ENCODE measurements around the gene USP54. TPM values are rescaled to one million over a fixed set of nuclear protein-coding genes. Genes with fewer than 3 reads are reported as not detected.

The USP54 gene
- total and polyA plus RNA-seq, 9 donors: 8.0 to 72.7 (median 32.0) TPM

DNA sequence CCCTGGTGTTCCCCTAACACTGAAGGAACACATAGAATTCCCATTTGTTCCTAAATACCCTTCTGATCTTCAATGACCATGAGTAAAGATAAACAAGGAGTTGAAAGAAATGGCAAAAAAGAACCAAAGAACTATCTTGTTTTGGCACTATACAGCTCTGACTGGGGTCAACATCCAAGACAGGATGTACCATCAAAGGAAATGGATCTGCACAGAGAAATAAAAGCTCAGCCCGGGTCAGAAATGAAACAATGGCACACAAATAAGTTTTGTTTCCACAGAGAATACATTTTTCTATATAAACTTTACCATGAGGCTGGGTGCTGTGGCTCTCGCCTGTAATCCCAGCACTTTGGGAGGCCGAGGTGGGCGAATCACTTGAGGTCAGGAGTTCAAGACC lies 18.0 kb upstream of the USP54 start:
- intact Hi-C loops (cut with DNase I): no loop called here
- no peak for DNase-seq
- Histone ChIP-seq H3K36me3 (no peaks in the 10 kb centered on the region), H3K4me1 (ENCODE audit: insufficient read depth) (no peaks in the 10 kb centered on the region), H3K4me3 (no peak overlapping the region), H3K27me3 (no peaks in the 10 kb centered on the region), H3K27ac (no peak overlapping the region), H3K9me3 (no peaks in the 10 kb centered on the region)
- 83 to 93% (median 90%) methylated on average over 4 of the region's 4 CpGs for WGBS, 3 donors
- TF ChIP-seq EP300 (IDR thresholded peaks at IDR 0.05) (no peak), POLR2A (IDR thresholded peaks at IDR 0.05) (no peak)
- TF ChIP-seq, protein P1, sequence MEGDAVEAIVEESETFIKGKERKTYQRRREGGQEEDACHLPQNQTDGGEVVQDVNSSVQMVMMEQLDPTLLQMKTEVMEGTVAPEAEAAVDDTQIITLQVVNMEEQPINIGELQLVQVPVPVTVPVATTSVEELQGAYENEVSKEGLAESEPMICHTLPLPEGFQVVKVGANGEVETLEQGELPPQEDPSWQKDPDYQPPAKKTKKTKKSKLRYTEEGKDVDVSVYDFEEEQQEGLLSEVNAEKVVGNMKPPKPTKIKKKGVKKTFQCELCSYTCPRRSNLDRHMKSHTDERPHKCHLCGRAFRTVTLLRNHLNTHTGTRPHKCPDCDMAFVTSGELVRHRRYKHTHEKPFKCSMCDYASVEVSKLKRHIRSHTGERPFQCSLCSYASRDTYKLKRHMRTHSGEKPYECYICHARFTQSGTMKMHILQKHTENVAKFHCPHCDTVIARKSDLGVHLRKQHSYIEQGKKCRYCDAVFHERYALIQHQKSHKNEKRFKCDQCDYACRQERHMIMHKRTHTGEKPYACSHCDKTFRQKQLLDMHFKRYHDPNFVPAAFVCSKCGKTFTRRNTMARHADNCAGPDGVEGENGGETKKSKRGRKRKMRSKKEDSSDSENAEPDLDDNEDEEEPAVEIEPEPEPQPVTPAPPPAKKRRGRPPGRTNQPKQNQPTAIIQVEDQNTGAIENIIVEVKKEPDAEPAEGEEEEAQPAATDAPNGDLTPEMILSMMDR (IDR thresholded peaks at IDR 0.05): no peak

DNA sequence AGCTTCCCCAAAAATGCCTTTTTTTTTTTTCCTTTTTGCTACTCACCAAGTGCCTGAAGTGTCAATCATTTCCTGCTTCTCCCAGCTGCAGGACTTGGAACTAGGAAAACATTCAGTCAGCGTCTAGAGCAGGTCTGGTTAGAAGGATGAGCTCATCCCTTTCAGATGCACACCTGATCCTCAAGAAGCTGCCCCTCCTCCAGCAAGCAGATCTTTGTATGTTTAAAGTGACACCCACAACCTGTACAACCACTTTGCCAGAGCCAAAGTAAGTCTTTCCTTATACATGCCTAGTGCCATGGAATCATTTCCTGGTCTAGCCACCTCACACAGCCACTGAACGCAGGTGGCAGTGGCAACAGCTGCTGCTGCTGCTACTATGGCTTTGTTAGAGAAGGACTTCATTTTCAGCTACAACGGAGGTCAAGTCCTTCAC lies 10.4 kb upstream of the USP54 start:
- Histone ChIP-seq H3K9me3 (no peaks in the 10 kb centered on the region), H3K36me3 (no peaks in the 10 kb centered on the region), H3K4me1 (ENCODE audit: insufficient read depth) (no peaks in the 10 kb centered on the region), H3K4me3 (no peak overlapping the region), H3K27ac (no peak overlapping the region), H3K27me3 (no peaks in the 10 kb centered on the region)
- intact Hi-C loops (cut with DNase I): no loop called here
- 68 to 81% (median 72%) methylated on average over 3 of the region's 3 CpGs for WGBS, 3 donors
- TF ChIP-seq EP300 (IDR thresholded peaks at IDR 0.05) (no peak), POLR2A (IDR thresholded peaks at IDR 0.05) (no peak)
- TF ChIP-seq, protein P1 (IDR thresholded peaks at IDR 0.05): no peak
- DNase-seq: no peak

DNA sequence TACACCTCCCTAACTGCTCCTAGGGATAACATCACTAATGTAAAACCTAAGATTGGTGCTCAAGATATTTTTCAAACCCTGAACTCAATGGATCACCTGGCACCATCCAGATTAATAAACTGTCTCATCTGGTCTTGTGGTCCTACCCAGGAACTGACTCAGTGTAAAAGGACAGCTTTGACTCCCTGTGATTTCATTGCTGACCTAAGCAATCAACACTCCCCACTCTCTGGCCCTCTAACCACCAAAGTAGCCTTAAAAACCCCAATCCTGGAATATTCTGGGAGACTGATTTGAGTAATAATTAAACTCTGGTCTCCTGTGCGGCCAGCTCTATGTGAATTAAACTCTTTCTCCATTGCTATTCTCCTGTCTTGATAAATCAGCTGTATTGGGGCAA lies 6.2 kb upstream of the USP54 start:
- H3K4me3 ChIP-seq: no peak overlapping the region
- intact Hi-C loops (cut with DNase I): no loop called here
- no peak for TF ChIP-seq POLR2A (IDR thresholded peaks at IDR 0.05)
- TF ChIP-seq, protein P1 (IDR thresholded peaks at IDR 0.05): no peak
- no peak for TF ChIP-seq EP300 (IDR thresholded peaks at IDR 0.05)
- H3K27me3 ChIP-seq: no peaks in the 10 kb centered on the region
- no peak overlapping the region for H3K27ac ChIP-seq
- no peaks in the 10 kb centered on the region for H3K36me3 ChIP-seq
- no peaks in the 10 kb centered on the region for H3K9me3 ChIP-seq
- 97 to 100% (median 98%) methylated on average over 1 of the region's 1 CpG for WGBS, 3 donors
- H3K4me1 ChIP-seq (ENCODE audit: insufficient read depth): no peaks in the 10 kb centered on the region
- DNase-seq: no peak

DNA sequence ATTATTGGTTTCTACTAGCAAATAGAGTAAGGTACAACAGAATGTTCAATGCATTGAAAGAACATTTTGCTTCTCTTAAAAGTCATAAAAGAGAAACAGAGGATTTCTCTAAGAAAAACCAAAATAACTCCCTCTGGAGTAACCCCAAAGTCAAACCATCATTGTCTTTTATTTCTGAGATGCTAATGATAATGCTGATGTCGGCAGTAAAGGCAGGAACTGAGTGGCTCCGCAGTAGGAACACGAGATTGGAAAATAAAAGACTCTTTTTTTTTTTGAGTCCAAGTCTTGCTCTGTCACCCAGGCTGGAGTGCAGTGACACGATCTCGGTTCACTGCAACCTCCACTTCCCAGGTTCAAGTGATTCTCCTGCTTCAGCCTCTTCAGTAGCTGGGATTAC lies 2.7 kb upstream of the USP54 start:
- intact Hi-C loops (cut with DNase I): no loop called here
- no peaks in the 10 kb centered on the region for H3K36me3 ChIP-seq
- TF ChIP-seq POLR2A (IDR thresholded peaks at IDR 0.05): no peak
- no peak for TF ChIP-seq EP300 (IDR thresholded peaks at IDR 0.05)
- TF ChIP-seq, protein P1 (IDR thresholded peaks at IDR 0.05): no peak
- H3K9me3 ChIP-seq: no peaks in the 10 kb centered on the region
- 88 to 91% (median 90%) methylated on average over 5 of the region's 5 CpGs for WGBS, 3 donors
- H3K4me1 ChIP-seq (ENCODE audit: insufficient read depth): peaks cover 4% of the 10 kb centered on the region
- no peaks in the 10 kb centered on the region for H3K27me3 ChIP-seq
- H3K27ac ChIP-seq: no peak overlapping the region
- H3K4me3 ChIP-seq: no peak overlapping the region
- no peak for DNase-seq

All from ovary (tissue), 9 donors.